ENCODE results near the gene SDCBP2.

GRCh38 chr20:1377341-1377871 is 48.5 kb upstream of the SDCBP2 start:
- TF ChIP-seq, protein P1, sequence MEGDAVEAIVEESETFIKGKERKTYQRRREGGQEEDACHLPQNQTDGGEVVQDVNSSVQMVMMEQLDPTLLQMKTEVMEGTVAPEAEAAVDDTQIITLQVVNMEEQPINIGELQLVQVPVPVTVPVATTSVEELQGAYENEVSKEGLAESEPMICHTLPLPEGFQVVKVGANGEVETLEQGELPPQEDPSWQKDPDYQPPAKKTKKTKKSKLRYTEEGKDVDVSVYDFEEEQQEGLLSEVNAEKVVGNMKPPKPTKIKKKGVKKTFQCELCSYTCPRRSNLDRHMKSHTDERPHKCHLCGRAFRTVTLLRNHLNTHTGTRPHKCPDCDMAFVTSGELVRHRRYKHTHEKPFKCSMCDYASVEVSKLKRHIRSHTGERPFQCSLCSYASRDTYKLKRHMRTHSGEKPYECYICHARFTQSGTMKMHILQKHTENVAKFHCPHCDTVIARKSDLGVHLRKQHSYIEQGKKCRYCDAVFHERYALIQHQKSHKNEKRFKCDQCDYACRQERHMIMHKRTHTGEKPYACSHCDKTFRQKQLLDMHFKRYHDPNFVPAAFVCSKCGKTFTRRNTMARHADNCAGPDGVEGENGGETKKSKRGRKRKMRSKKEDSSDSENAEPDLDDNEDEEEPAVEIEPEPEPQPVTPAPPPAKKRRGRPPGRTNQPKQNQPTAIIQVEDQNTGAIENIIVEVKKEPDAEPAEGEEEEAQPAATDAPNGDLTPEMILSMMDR (IDR thresholded peaks at IDR 0.05), result no peak
- no peak for TF ChIP-seq ZFX (IDR thresholded peaks at IDR 0.05; ENCODE audit: borderline replicate concordance)

All from 22Rv1 (cell line).